Stimulated activated CD8-positive, alpha-beta memory T cell treated with anti-CD3 and anti-CD28 coated beads, Interleukin-7, amount 100 ng/mL, for 1 hour (primary cell): ENCODE measurements around the gene HSPA2.
"Not testable (repeated sequence)": the region's sequence is repeated elsewhere in the genome, so short reads cannot be mapped to it uniquely, and the experiment has no call there.

Experiments used
- DNase-seq, 2 donors: peaks; one replicate each; pipeline ENCODE4 v3.0.0-alpha.2; 2020; ENCODE audit warnings: low read depth in 2 of 2

Gene HSPA2

DNA sequence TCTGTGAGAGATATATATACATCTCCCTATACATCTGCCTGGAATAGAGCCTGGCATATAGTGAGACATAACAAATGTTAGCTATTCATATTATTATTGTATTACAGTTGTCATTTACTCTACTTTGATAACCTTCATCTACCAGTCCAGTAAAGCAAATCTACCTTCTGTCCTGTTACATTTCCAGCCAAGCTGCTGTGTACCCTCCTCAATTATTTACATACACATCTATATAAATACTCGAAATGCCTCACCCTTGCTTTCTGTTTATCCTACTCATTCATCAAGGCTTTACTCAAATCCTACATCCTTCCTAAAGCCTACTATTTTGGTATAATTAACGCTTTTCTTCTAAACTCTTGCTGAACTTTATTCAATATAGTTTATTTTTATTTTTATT is 27.3 kb upstream of the HSPA2 start:
- no peak for DNase-seq

DNA sequence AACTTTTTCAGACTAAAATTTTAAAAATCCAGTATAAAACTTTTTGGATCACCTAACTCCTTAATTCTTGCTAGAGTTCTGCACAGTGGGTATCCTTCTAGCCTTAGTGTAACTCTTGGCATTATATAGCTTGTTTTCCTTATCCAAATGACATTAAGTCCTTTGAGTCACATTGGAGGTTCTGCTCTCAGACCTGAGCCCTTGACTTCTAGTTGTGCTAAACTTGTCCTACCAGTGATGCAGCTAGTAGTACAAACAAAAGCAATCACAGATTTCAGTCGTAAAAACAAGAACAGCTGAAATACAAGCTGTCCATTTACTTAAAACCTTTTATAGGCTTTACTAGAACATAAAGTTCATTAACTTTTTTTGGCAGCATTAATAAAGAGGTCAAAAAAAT is 25.5 kb upstream of the HSPA2 start:
- no peak for DNase-seq

DNA sequence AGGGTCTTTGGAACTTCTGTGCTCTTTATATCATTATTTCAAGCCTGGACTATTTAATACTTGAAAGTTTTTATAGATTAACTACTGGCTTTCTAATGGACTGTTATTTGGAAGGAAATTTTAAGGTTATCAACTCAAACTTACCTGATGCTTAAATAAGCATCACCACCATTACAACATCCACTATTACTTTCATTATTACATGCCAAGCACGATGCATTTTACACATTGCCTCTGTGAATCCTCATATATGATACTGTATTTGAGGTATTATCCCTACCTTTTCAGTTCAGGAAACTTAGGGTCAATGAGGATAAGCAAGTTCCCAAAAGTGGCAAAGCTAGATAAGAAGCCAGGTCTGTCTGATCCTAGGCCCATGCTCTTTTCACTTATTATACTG is 23.6 kb upstream of the HSPA2 start:
- no peak for DNase-seq

DNA sequence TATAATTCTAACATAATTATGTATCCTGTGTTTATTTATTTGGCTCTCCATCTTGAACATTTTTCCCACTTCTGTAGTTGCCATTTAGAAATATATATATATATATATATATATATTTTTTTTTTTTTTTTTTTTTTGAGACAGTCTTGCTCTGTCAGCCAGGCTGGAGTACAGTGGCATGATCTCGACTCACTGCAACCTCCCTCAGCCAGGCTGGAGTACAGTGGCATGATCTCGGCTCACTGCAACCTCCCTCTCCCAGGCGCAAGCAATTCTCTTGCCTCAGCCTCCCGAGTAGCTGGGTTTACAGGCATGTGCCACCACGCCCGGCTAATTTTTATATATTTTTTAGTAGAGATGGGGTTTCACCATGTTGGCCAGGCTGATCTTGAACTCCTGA is 22.9 kb upstream of the HSPA2 start:
- DNase-seq = not testable (repeated sequence)

DNA sequence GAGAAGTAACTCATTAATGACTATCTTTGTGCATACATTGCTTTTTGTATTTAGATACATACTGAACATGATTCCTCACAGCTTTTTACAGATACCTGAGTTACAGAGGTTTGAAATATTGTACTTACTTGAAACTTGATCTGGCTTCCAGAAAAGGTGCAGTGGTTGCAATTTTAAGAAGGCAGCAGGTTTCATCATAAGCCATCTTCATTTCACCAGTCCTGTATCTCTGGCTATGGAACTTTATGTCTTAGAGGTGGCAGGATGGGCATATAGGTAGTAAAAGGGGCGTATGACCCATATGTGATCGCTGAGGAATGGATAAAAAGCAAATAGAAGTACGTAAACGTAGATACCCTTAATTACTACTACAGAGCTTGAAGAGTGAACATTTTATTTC is 22.3 kb upstream of the HSPA2 start:
- DNase-seq = no peak

DNA sequence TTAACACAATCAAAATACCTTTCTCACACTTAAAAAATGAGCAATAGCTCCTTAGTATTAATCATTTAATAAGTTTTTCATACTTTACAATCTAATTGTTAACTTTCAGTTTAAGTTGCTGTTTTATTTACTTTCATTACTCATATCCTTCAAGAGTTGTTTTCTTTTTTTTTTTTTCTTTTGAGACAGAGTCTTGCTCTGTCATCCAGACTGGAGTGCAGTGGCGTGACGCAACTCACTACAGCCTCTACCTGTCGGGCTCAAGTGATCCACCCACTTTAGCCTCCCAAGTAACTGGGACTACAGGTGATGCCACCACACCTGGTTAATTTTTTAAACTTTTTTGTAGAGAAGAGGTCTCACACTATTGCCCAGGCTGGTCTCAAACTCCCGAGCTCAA is 19.8 kb upstream of the HSPA2 start:
- no peak for DNase-seq

DNA sequence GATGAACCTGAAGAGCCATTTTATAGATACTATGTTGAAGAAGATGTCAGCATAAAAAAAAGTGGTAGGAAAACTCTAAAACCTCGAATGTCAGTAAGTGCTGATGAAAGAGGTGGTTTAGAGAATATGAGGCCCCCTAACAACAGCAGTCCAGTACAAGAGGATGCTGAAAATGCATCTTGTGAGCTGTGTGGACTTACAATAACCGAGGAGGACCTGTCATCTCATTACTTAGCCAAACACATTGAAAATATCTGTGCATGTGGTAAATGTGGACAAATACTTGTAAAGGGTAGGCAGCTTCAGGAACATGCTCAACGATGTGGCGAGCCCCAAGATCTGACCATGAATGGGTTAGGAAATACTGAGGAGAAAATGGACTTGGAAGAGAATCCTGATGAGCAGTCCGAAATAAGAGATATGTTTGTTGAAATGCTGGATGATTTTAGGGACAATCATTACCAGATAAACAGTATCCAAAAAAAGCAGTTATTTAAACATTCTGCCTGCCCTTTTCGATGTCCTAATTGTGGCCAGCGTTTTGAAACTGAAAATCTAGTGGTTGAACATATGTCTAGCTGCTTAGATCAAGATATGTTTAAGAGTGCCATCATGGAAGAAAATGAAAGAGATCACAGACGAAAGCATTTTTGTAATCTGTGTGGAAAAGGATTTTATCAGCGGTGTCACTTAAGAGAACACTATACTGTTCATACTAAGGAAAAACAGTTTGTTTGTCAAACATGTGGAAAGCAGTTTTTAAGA is 17.8 kb upstream of the HSPA2 start:
- no peak for DNase-seq

DNA sequence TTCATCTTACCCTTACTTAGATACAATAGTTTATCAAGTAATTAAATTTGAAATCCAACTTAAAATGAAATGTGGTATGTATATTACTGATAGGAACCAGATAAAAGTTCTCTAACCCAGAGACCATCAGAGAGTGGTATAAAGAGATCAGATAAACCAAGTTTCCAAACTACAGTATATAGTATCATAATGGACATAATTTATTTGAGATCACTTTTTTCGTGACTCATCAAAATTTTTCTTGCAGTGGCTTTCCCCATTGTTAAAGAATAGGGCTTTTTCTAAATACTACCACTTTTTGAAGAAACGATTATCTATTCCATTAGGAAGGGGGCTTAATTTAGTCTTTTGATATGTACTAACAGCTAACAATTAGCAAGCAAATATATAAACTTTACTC is 15.2 kb upstream of the HSPA2 start:
- DNase-seq = no peak

DNA sequence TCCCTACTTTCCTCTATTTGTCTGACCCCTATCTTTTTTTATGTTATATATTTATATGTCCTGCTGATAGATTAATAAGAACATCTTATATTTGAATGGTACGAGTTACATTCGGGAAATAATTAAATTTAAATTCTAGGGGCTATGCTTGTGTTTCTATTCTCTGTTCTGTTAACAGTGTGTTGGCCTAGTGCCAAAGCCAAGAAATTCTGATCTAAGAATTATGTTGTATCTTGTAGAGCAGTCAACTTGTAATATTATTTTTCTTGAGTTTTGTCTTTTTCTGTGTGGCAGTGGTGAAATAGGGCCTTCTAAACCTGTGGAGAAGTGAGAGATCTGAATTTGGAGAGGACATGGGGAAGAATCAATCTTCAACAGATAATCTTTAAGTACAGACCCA is 9.0 kb upstream of the HSPA2 start:
- DNase-seq = no peak

DNA sequence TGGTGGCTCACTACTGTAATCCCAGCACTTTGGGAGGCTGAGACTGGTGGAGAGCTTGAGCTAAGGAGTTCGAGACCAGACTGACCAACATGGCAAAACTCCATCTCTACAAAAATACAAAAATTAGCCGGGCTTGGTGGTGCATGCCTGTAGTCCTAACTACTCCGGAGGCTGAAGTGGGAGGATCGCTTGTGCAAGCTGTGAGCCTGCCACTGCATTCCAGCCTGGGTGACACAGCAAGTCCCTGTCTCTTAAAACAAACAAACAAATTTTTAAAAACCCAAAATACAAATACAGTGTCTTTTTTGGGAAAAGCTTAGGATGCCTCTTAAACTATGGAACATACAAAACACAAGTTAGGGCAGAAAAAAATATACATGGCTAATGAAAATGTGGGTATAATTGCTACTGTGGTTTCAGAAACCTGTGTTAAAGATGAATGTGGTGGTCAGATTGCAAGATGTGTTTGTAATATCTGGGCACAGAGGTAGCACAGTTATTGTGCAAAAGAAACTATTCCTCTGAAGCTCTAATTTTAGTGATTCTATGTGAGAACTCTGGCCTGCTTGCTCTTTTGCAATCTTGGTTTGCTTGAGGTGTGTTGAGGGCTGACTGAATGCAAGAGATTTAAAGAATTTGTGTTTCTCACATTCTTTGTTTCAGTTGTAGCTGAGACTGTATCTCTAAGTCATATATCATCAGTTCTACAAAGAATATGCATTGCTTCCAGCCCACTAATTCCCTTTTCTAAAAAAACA is 3.9 kb upstream of the HSPA2 start:
- no peak for DNase-seq

DNA sequence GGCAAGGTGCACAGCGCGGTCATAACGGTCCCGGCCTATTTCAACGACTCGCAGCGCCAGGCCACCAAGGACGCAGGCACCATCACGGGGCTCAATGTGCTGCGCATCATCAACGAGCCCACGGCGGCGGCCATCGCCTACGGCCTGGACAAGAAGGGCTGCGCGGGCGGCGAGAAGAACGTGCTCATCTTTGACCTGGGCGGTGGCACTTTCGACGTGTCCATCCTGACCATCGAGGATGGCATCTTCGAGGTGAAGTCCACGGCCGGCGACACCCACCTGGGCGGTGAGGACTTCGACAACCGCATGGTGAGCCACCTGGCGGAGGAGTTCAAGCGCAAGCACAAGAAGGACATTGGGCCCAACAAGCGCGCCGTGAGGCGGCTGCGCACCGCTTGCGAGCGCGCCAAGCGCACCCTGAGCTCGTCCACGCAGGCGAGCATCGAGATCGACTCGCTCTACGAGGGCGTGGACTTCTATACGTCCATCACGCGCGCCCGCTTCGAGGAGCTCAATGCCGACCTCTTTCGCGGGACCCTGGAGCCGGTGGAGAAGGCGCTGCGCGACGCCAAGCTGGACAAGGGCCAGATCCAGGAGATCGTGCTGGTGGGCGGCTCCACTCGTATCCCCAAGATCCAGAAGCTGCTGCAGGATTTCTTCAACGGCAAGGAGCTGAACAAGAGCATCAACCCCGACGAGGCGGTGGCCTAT is 875 bp downstream of the HSPA2 start:
- DNase-seq = no peak

DNA sequence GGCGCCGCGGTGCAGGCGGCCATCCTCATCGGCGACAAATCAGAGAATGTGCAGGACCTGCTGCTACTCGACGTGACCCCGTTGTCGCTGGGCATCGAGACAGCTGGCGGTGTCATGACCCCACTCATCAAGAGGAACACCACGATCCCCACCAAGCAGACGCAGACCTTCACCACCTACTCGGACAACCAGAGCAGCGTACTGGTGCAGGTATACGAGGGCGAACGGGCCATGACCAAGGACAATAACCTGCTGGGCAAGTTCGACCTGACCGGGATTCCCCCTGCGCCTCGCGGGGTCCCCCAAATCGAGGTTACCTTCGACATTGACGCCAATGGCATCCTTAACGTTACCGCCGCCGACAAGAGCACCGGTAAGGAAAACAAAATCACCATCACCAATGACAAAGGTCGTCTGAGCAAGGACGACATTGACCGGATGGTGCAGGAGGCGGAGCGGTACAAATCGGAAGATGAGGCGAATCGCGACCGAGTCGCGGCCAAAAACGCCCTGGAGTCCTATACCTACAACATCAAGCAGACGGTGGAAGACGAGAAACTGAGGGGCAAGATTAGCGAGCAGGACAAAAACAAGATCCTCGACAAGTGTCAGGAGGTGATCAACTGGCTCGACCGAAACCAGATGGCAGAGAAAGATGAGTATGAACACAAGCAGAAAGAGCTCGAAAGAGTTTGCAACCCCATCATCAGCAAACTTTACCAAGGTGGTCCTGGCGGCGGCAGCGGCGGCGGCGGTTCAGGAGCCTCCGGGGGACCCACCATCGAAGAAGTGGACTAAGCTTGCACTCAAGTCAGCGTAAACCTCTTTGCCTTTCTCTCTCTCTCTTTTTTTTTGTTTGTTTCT is 1.7 kb downstream of the HSPA2 start:
- no peak for DNase-seq

DNA sequence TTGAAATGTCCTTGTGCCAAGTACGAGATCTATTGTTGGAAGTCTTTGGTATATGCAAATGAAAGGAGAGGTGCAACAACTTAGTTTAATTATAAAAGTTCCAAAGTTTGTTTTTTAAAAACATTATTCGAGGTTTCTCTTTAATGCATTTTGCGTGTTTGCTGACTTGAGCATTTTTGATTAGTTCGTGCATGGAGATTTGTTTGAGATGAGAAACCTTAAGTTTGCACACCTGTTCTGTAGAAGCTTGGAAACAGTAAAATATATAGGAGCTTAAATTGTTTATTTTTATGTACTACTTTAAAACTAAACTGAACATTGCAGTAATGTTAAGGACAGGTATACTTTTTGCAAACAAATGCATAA is 2.3 kb downstream of the HSPA2 start:
- DNase-seq = no peak

DNA sequence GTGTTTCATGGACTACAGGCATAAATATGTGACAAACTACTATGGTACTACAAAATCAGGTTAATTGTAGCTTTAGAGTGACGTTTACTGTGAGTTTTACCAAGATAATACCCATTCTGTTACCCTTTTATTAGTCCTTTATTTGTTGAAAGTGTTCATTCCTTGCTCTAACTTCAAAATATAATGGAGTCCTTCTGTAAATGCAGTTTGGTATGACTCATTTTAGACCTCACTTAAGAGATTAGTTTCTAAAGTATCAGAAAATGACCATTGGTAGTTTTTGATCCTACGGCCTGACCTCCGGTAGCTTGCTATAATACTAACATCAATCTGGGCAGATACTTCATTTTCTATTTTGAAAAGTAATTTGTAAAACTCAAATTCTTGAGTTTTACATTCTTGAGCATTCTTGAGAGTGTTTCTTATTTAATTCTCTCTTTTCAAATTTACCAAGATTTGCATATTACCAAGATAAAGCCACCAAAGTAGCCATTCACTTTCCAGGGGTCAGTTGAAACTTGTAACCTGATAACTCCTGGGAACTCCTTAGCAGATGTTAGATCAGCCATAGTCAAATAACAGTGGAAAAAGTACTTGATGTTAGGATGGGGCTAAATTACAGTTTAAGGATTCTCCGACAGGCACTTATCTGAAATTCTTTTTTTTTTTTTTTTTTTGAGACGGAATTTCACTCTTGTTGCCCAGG is 4.2 kb downstream of the HSPA2 start:
- no peak for DNase-seq

DNA sequence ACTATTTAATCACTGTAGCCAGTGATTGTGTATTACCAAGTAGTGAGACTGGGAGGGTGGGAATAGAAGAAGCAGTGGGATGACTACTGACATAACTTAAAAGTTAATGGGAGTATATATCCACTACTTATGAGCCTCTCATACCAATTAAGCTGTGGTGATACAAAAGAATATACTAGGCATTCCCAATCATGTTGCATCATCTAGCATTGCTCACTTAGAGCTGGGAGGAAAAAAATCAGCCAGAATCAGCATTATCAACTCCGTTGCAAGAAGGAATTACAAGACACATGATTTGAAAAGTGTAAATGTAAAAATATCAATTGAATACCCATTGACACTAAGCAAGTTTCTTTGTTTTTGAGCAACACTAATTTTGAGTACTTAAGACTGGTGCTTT is 8.5 kb downstream of the HSPA2 start:
- DNase-seq = no peak

DNA sequence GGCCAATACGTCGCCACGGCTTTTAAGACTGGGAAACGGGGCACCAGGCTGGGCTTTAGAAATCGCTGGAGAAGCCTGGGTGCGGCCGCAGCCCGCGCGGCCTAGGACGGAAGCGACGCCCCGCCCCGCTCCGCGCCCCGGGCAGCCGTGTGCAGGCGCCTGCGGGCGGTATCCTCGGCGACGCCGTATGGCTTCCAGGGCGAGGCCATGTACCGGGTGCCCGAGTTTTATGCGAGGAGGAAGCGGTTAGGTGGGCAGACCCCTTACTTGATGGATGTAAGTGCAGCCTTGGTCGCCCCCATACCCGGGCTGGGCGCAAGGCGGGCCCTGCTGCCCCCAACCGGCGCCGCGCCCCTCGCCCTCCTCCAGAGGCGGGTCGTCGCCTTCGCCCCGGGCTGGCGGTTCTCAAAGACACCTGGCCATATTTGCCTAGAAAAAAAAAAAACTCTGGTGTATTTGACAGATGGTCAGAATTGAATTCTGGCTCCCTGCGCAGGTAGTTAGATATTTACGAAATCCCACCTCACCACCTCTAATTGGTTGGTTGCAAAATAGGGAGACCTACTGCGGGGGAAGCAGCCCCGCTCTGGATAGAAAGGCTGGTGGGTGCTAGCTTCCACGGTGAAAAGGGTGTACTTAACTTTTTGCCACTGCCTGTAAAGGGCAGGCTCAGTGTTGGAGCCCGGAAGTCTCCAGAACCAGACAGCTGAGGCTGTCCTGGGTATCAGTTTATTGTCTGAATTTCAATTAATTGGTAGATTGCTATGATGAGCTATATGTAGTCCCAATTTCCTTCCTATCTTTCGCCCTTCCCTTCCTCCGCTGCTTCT is 9.5 kb downstream of the HSPA2 start, which contains the start of gene PPP1R36:
Gene PPP1R36 (plus strand): TSS at position 171 of the 830 bp plus-strand sequence. CDS start 37 bp downstream, at position 208.
- DNase-seq = no peak

DNA sequence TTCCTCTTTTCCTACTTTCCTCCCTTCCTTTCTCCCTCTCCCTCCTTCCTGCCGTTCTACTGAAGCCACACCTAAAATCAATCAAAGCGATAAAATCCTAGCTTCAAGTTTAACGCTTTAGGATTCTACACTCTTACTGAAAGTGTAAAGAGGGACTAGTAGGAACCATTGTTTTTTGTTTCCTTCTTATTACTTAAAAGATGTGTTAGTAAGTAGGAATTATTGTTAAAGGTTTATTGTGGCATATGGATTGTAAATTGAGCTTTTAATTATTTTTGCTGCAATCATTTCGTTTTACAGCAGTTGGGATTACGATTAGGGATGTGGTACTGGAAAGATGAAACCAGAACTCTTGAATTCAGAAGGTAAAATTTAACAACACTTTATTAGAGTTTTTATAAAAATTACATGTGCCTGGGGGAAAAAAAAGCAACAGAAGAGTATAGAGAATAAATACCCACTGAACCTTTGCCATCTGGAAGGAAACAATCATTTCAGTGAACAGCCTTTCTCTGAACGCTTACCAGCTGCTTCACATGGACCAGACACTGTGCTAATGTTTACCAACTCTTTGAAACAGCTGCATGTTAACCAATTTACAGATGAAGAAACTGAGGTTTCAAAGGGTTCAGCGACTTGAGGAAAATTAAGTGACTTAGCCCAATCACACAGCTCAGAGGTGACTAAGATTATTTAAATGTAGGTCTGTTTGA is 10.2 kb downstream of the HSPA2 start:
- no peak for DNase-seq

DNA sequence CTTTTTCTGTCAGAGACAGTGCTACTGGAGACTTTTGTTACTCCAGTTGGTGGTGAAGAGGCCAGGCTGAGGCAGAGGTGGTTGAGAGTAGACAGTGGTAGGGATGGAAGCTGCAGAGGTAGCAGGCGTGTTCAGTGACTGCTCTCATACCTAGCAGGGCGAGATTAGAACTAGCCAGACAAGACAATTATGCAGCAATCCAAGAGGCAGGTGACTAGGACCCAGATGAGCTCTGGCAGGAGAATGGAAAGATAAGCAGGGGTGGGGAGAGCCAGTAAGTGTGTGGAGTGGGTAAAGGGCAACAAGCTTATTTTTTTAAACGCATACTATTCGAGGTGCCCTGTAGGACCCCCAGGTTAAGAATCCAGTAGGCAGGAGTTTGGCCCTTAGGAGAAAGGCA is 14.0 kb downstream of the HSPA2 start:
- no peak for DNase-seq

DNA sequence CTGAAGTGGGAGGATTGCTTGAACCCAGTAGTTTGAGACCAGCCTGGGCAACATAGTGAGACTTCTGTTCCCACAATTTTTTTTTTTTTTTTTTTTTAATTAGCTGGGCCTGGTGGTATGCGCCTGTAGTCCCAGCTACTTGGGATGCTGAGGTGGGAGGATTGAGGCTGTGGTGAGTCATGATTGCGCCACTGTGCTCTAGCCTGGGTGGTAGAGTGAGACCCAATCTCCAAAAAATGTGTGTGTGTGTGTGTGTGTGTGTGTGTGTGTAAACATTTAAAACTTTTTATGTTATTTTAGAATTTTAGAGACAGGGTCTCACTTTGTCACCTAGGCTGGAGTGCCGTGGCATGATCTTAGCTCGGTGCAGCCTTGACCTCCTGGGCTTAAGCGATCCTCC is 16.0 kb downstream of the HSPA2 start:
- no peak for DNase-seq

DNA sequence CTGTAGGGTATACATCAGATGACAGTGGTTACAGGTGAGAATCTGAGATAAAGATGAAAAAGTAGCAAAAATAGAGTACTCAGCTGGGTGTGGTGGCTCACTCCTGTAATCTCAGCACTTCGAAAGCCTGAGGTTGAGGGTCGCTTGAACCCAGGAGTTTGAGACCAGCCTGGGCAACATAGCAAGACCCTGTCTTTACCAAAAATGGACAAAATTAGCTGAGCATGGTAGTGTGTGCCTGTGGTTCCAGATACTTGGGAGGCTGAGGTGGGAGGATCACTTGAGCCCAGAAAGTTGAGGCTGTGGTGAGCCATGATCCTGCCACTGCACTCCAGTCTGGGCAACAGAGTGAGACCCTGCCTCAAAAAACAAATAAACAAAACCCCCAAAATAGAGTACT is 17.7 kb downstream of the HSPA2 start:
- not testable (repeated sequence) for DNase-seq
